ENCODE data around the gene HMGCL. TPM values are rescaled to one million over a fixed set of nuclear protein-coding genes. Genes with fewer than 3 reads are reported as not detected.
"Not testable (repeated sequence)": the region's sequence is repeated elsewhere in the genome, so short reads cannot be mapped to it uniquely, and the experiment has no call there.

The HMGCL gene
- total and polyA plus RNA-seq, 3 experiments from 2014 or later, result 24.7 to 28.0 (median 25.3) TPM

- Mint-ChIP-seq H3K4me3 (peak overlapping the region in 3 of 7 donors; percentile 33 to 96 (median 44)), H3K27ac (peak overlapping the region in 7 of 8 donors; percentile 17 to 90 (median 77))
- H3K4me1 ChIP-seq (ENCODE audit: insufficient read depth, low read length), result peaks cover 20% of the 10 kb centered on the region
Measured at GRCh38 chr1:23802809-23803342, 22.4 kb downstream of the HMGCL start.

GRCh38 chr1:23801876-23802275, 23.4 kb downstream of the HMGCL start:
- H3K4me1 ChIP-seq (ENCODE audit: insufficient read depth, low read length), result peaks cover 20% of the 10 kb centered on the region
- no peaks in the 10 kb centered on the region for H3K9me3 ChIP-seq (ENCODE audit: low read length)
- Mint-ChIP-seq H3K27ac (peak overlapping the region; percentile 51 to 90 (median 82)), H3K36me3 (peaks cover 0 to 35% (median 2%) of the 10 kb centered on the region in 3 donors), H3K4me3 (peak overlapping the region; percentile 4 to 96 (median 59)), H3K4me1 (peaks cover 14 to 24% (median 19%) of the 10 kb centered on the region in 3 donors), H3K9me3 (no peaks in the 10 kb centered on the region), H3K27me3 (no peaks in the 10 kb centered on the region)
- H3K36me3 ChIP-seq (ENCODE audit: insufficient read depth, low read length), result no peaks in the 10 kb centered on the region
- ChIA-PET CTCF (interaction anchor here (1.4 to 1.7 kb wide), 4 partner anchors 8 to 23 kb away, joined by 4 to 16 read pairs (median 5); partner anchors contain the start of gene PITHD1), POLR2A (interaction anchor here (0.6 to 2.9 kb wide), 5 partner anchors 8 to 37 kb away, joined by 3 to 20 read pairs (median 5); partner anchors contain the start of genes HMGCL and LYPLA2)
- no peaks in the 10 kb centered on the region for H3K27me3 ChIP-seq (ENCODE audit: insufficient read depth, low read length, poor library complexity, severe bottlenecking)
- H3K27ac ChIP-seq (ENCODE audit: low read depth, low read length), result no peak overlapping the region
- no peak overlapping the region for H3K4me3 ChIP-seq (ENCODE audit: low read length)
- DNase-seq, result no peak

More at GRCh38 chr1:23802809-23803342, 22.4 kb downstream of the HMGCL start:
- ChIA-PET CTCF (interaction anchor here (1.4 to 1.5 kb wide), 2 partner anchors 9 to 10 kb away, joined by 4 to 6 read pairs; no protein-coding TSS in a partner anchor), POLR2A (interaction anchor here (0.5 to 2.9 kb wide), 4 partner anchors 22 to 318 kb away, joined by 3 to 20 read pairs (median 3); partner anchors contain the start of gene HMGCL)
- H3K27me3 Mint-ChIP-seq; H3K9me3 ChIP-seq (ENCODE audit: low read length); H3K9me3 Mint-ChIP-seq; H3K27ac ChIP-seq (ENCODE audit: low read depth, low read length); H3K4me3 ChIP-seq (ENCODE audit: low read length); H3K27me3 ChIP-seq (ENCODE audit: insufficient read depth, low read length, poor library complexity, severe bottlenecking); H3K36me3 ChIP-seq (ENCODE audit: insufficient read depth, low read length); DNase-seq: not testable (repeated sequence)
- Mint-ChIP-seq H3K36me3 (peaks cover 0 to 38% (median 9%) of the 10 kb centered on the region in 3 donors), H3K4me1 (peaks cover 14 to 24% (median 19%) of the 10 kb centered on the region in 3 donors)

- H3K4me3 Mint-ChIP-seq, result peak overlapping the region; percentile 85 to 97 (median 91)
- peaks cover 0 to 36% (median 2%) of the 10 kb centered on the region in 3 donors for H3K36me3 Mint-ChIP-seq
- POLR2A ChIA-PET, result interaction anchor here (0.6 to 2.9 kb wide), 5 partner anchors 8 to 28 kb away, joined by 3 to 20 read pairs (median 5); partner anchors contain the start of genes HMGCL and LYPLA2
- Histone ChIP-seq H3K36me3 (ENCODE audit: insufficient read depth, low read length) (no peaks in the 10 kb centered on the region), H3K4me3 (ENCODE audit: low read length) (peak overlapping the region; percentile 70), H3K4me1 (ENCODE audit: insufficient read depth, low read length) (peaks cover 20% of the 10 kb centered on the region), H3K27ac (ENCODE audit: low read depth, low read length) (peak overlapping the region; percentile 85), H3K9me3 (ENCODE audit: low read length) (no peaks in the 10 kb centered on the region), H3K27me3 (ENCODE audit: insufficient read depth, low read length, poor library complexity, severe bottlenecking) (no peaks in the 10 kb centered on the region)
- H3K9me3 Mint-ChIP-seq, result no peaks in the 10 kb centered on the region
- peaks cover 14 to 24% (median 19%) of the 10 kb centered on the region in 3 donors for H3K4me1 Mint-ChIP-seq
- no peak for DNase-seq
- H3K27ac Mint-ChIP-seq, result peak overlapping the region; percentile 84 to 92 (median 88)
- no peaks in the 10 kb centered on the region for H3K27me3 Mint-ChIP-seq
- CTCF ChIA-PET, result interaction anchor here (0.6 to 1.8 kb wide), 5 partner anchors 9 to 29 kb away, joined by 4 to 16 read pairs (median 4); partner anchors contain the start of gene PITHD1
Measured at GRCh38 chr1:23801338-23801748, 23.9 kb downstream of the HMGCL start.

GRCh38 chr1:23800400-23801337, 24.6 kb downstream of the HMGCL start, which contains the start of gene GALE:
TSS of gene GALE (minus strand) at chr1:23800754. CDS start at chr1:23799007, 1,747 bp downstream.
- peak within 1 kb of the TSS; percentile 84 to 96 (median 91) for H3K27ac Mint-ChIP-seq
- DNase-seq, result peak; percentile 92 to 98 (median 95)
- peak within 1 kb of the TSS; percentile 85 to 97 (median 91) for H3K4me3 Mint-ChIP-seq
- Histone ChIP-seq H3K9me3 (ENCODE audit: low read length) (no peaks in the 10 kb centered on the region), H3K27ac (ENCODE audit: low read depth, low read length) (peak within 1 kb of the TSS; percentile 85), H3K4me1 (ENCODE audit: insufficient read depth, low read length) (peaks cover 20% of the 10 kb centered on the region), H3K27me3 (ENCODE audit: insufficient read depth, low read length, poor library complexity, severe bottlenecking) (no peaks in the 10 kb centered on the region), H3K4me3 (ENCODE audit: low read length) (peak within 1 kb of the TSS; percentile 70), H3K36me3 (ENCODE audit: insufficient read depth, low read length) (no peaks in the 10 kb centered on the region)
- no peaks in the 10 kb centered on the region for H3K9me3 Mint-ChIP-seq
- H3K4me1 Mint-ChIP-seq, result peaks cover 14 to 24% (median 19%) of the 10 kb centered on the region in 3 donors
- CTCF ChIA-PET, result interaction anchor here (0.6 to 1.8 kb wide), 6 partner anchors 9 to 29 kb away, joined by 4 to 16 read pairs (median 4); partner anchors contain the start of genes LYPLA2 and PITHD1
- H3K27me3 Mint-ChIP-seq, result no peaks in the 10 kb centered on the region
- H3K36me3 Mint-ChIP-seq, result peaks cover 0 to 38% (median 2%) of the 10 kb centered on the region in 3 donors
- POLR2A ChIA-PET, result interaction anchor here (0.6 to 2.9 kb wide), 8 partner anchors 9 to 241 kb away, joined by 3 to 20 read pairs (median 4); partner anchors contain the start of genes HMGCL, LYPLA2, PITHD1 and PNRC2

GRCh38 chr1:23799570-23800399, 25.4 kb downstream of the HMGCL start:
- H3K4me3 ChIP-seq (ENCODE audit: low read length), result peak overlapping the region; percentile 70
- peak overlapping the region; percentile 85 for H3K27ac ChIP-seq (ENCODE audit: low read depth, low read length)
- Mint-ChIP-seq H3K4me1 (peaks cover 15 to 24% (median 19%) of the 10 kb centered on the region in 3 donors), H3K27ac (peak overlapping the region; percentile 66 to 96 (median 90)), H3K4me3 (peak overlapping the region; percentile 85 to 97 (median 91)), H3K27me3 (no peaks in the 10 kb centered on the region), H3K36me3 (peaks cover 0 to 37% (median 0%) of the 10 kb centered on the region in 3 donors), H3K9me3 (no peaks in the 10 kb centered on the region)
- H3K9me3 ChIP-seq (ENCODE audit: low read length), result no peaks in the 10 kb centered on the region
- ChIA-PET POLR2A (interaction anchor here (0.6 to 2.9 kb wide), 6 partner anchors 8 to 242 kb away, joined by 3 to 20 read pairs (median 7); partner anchors contain the start of genes HMGCL, LYPLA2, PITHD1 and PNRC2), CTCF (interaction anchor here (1.6 to 1.8 kb wide), 2 partner anchors 8 to 28 kb away, joined by 4 to 8 read pairs; partner anchors contain the start of gene LYPLA2)
- no peaks in the 10 kb centered on the region for H3K27me3 ChIP-seq (ENCODE audit: insufficient read depth, low read length, poor library complexity, severe bottlenecking)
- no peaks in the 10 kb centered on the region for H3K36me3 ChIP-seq (ENCODE audit: insufficient read depth, low read length)
- peak in 1 of 5 donors; percentile 24 for DNase-seq
- peaks cover 20% of the 10 kb centered on the region for H3K4me1 ChIP-seq (ENCODE audit: insufficient read depth, low read length)

GRCh38 chr1:23799255-23799569, 26.0 kb downstream of the HMGCL start:
- peak overlapping the region in 6 of 8 donors; percentile 43 to 82 (median 64) for H3K27ac Mint-ChIP-seq
- Histone ChIP-seq H3K36me3 (ENCODE audit: insufficient read depth, low read length) (no peaks in the 10 kb centered on the region), H3K27me3 (ENCODE audit: insufficient read depth, low read length, poor library complexity, severe bottlenecking) (no peaks in the 10 kb centered on the region), H3K9me3 (ENCODE audit: low read length) (no peaks in the 10 kb centered on the region), H3K4me3 (ENCODE audit: low read length) (peak overlapping the region; percentile 70), H3K4me1 (ENCODE audit: insufficient read depth, low read length) (peaks cover 20% of the 10 kb centered on the region), H3K27ac (ENCODE audit: low read depth, low read length) (peak overlapping the region; percentile 85)
- H3K4me1 Mint-ChIP-seq, result peaks cover 13 to 24% (median 19%) of the 10 kb centered on the region in 3 donors
- H3K36me3 Mint-ChIP-seq, result peaks cover 0 to 39% (median 0%) of the 10 kb centered on the region in 3 donors
- H3K4me3 Mint-ChIP-seq, result peak overlapping the region; percentile 85 to 97 (median 91)
- POLR2A ChIA-PET, result interaction anchor here (0.9 to 2.6 kb wide), 2 partner anchors 20 to 26 kb away, joined by 4 to 10 read pairs; partner anchors contain the start of genes HMGCL and PITHD1
- DNase-seq, result no peak
- no peaks in the 10 kb centered on the region for H3K9me3 Mint-ChIP-seq
- H3K27me3 Mint-ChIP-seq, result no peaks in the 10 kb centered on the region
- CTCF ChIA-PET, result interaction anchor here (1.3 to 1.6 kb wide), 2 partner anchors 8 to 117 kb away, joined by 3 to 8 read pairs; partner anchors contain the start of gene LYPLA2
